ENCODE data around the gene VSIR.

GRCh38 chr10:71784679-71785272, 11.5 kb upstream of the VSIR start:
- TF ChIP-seq CTCF (IDR thresholded peaks at IDR 0.05) (no peak), POLR2A (IDR thresholded peaks at IDR 0.05) (no peak)
